HEK293 (cell line): ENCODE data around the gene STRIT1.

Experiments used
- CTCF ChIA-PET: fragments of 350-600 bp; formaldehyde crosslinking; extraction: SDS; loops from one replicate; lab custom pipeline; 2021; ENCODE audit warnings: antibody characterized with exemption; lab: Yijun Ruan, JAX
- POLR2A ChIA-PET: fragments of 300-600 bp; formaldehyde crosslinking; extraction: SDS; loops from one replicate; lab custom pipeline; 2020; ENCODE audit warnings: antibody characterized with exemption, inconsistent platforms; lab: Yijun Ruan, JAX
- H3K27ac ChIP-seq: fragments of 200-500 bp; sonication (Bioruptor generic); 2 replicates; pipeline ENCODE4 v1.5.1; 2014; ENCODE audit warnings: low read depth, low read length, control low read depth, inconsistent platforms; ENCODE audit errors: extremely low read depth
- H3K36me3 ChIP-seq, 2 experiments: fragments of 200-500 bp in 1 of 2; sonication (Bioruptor generic) in 1 of 2; 1 replicate in 1 of 2; 2 replicates in 1 of 2; pipeline ENCODE4 v1.5.1; 2014 to 2017; ENCODE audit warnings: inconsistent platforms in 2 of 2, low read length in 2 of 2; ENCODE audit not compliant: control insufficient read depth in 2 of 2, insufficient read depth in 1 of 2
- H3K4me1 ChIP-seq: fragments of 200-500 bp; sonication (Bioruptor generic); 2 replicates; pipeline ENCODE4 v1.5.1; 2014; ENCODE audit warnings: mild to moderate bottlenecking, low read length, inconsistent platforms; ENCODE audit not compliant: control insufficient read depth, insufficient read depth
- H3K4me3 ChIP-seq: 2 replicates; pipeline ENCODE4 v1.5.1; 2011; ENCODE audit warnings: low read depth, mild to moderate bottlenecking, control low read depth, low read length, moderate library complexity
- H3K9me3 ChIP-seq: fragments of 200-500 bp; sonication (Bioruptor generic); 2 replicates; pipeline ENCODE4 v1.5.1; 2014; ENCODE audit warnings: low read depth, low read length, inconsistent platforms; ENCODE audit not compliant: control insufficient read depth, insufficient read depth
- GLIS2 ChIP-seq: fragments of 450-650 bp; formaldehyde crosslinking; IDR thresholded peaks from 2 replicates; pipeline ENCODE4 v1.5.1; 2016; ENCODE audit warnings: missing biosample characterization, missing genetic modification characterization
- KLF8 ChIP-seq: fragments of 450-650 bp; formaldehyde crosslinking; IDR thresholded peaks from 2 replicates; pipeline ENCODE4 v1.5.1; 2016; ENCODE audit warnings: missing biosample characterization, missing genetic modification characterization
- OSR2 ChIP-seq: fragments of 450-650 bp; formaldehyde crosslinking; IDR thresholded peaks from 2 replicates; pipeline ENCODE4 v1.5.1; 2016; ENCODE audit warnings: missing biosample characterization, missing genetic modification characterization
- PATZ1 ChIP-seq: fragments of 450-650 bp; formaldehyde crosslinking; IDR thresholded peaks from 2 replicates; pipeline ENCODE4 v1.5.1; 2016; ENCODE audit warnings: missing biosample characterization, missing genetic modification characterization
- PRDM2 ChIP-seq: fragments of 450-650 bp; formaldehyde crosslinking; IDR thresholded peaks from 2 replicates; pipeline ENCODE4 v1.5.1; 2016; ENCODE audit warnings: missing biosample characterization, missing genetic modification characterization, borderline replicate concordance
- SETDB1 ChIP-seq: IDR thresholded peaks from one replicate; pipeline ENCODE4 v1.6.1; 2017; ENCODE audit warnings: mild to moderate bottlenecking, low read length, moderate library complexity, mixed read lengths; ENCODE audit not compliant: insufficient read length
- ZFHX2 ChIP-seq: fragments of 450-650 bp; formaldehyde crosslinking; conservative IDR thresholded peaks from 2 replicates; pipeline ENCODE4 v1.5.1; 2016; ENCODE audit warnings: missing biosample characterization, missing genetic modification characterization
- ZNF133 ChIP-seq: fragments of 450-650 bp; formaldehyde crosslinking; IDR thresholded peaks from 2 replicates; pipeline ENCODE4 v1.5.1; 2016; ENCODE audit warnings: missing biosample characterization, missing genetic modification characterization
- ZNF223 ChIP-seq: fragments of 450-650 bp; formaldehyde crosslinking; IDR thresholded peaks from 2 replicates; pipeline ENCODE4 v1.5.1; 2016; ENCODE audit warnings: missing biosample characterization, missing genetic modification characterization
- ZNF335 ChIP-seq: fragments of 450-650 bp; formaldehyde crosslinking; conservative IDR thresholded peaks from 2 replicates; pipeline ENCODE4 v1.5.1; 2016; ENCODE audit warnings: missing biosample characterization, missing genetic modification characterization
- ZNF555 ChIP-seq: fragments of 450-650 bp; formaldehyde crosslinking; conservative IDR thresholded peaks from 2 replicates; pipeline ENCODE4 v1.5.1; 2017; ENCODE audit warnings: missing biosample characterization, mild to moderate bottlenecking, missing genetic modification characterization, inconsistent platforms
- ZNF558 ChIP-seq: fragments of 450-650 bp; formaldehyde crosslinking; IDR thresholded peaks from 2 replicates; pipeline ENCODE4 v1.5.1; 2016; ENCODE audit warnings: missing biosample characterization, missing genetic modification characterization
- ZNF561 ChIP-seq: fragments of 450-650 bp; IDR thresholded peaks from 2 replicates; pipeline ENCODE4 v1.5.1; 2018; ENCODE audit warnings: missing biosample characterization, missing genetic modification characterization, borderline replicate concordance
- ZNF629 ChIP-seq: fragments of 450-650 bp; formaldehyde crosslinking; IDR thresholded peaks from 2 replicates; pipeline ENCODE4 v1.5.1; 2017; ENCODE audit warnings: missing biosample characterization, missing genetic modification characterization
- ZNF658 ChIP-seq: fragments of 450-650 bp; formaldehyde crosslinking; IDR thresholded peaks from 2 replicates; pipeline ENCODE4; 2016; ENCODE audit warnings: missing biosample characterization, missing genetic modification characterization
- ZNF701 ChIP-seq: fragments of 450-650 bp; formaldehyde crosslinking; IDR thresholded peaks from 2 replicates; pipeline ENCODE4 v1.5.1; 2016; ENCODE audit warnings: missing biosample characterization, missing genetic modification characterization
- ZNF792 ChIP-seq: fragments of 450-650 bp; formaldehyde crosslinking; IDR thresholded peaks from 2 replicates; pipeline ENCODE4 v1.5.1; 2016; ENCODE audit warnings: missing biosample characterization, missing genetic modification characterization
- ZNF837 ChIP-seq: fragments of 450-650 bp; formaldehyde crosslinking; IDR thresholded peaks from 2 replicates; pipeline ENCODE4 v1.5.1; 2016; ENCODE audit warnings: missing biosample characterization, missing genetic modification characterization
- ZNF843 ChIP-seq: fragments of 450-650 bp; formaldehyde crosslinking; IDR thresholded peaks from 2 replicates; pipeline ENCODE4 v1.5.1; 2016; ENCODE audit warnings: missing biosample characterization, missing genetic modification characterization
- TF ChIP-seq, protein P1 (sequence below): fragments of 450-650 bp; formaldehyde crosslinking; IDR thresholded peaks from 2 replicates; pipeline ENCODE4 v1.5.1; 2016; ENCODE audit warnings: missing biosample characterization, missing genetic modification characterization

Gene STRIT1

GRCh38 chr3:155286736-155287135, 6.7 kb downstream of the STRIT1 start:
- no peaks in the 10 kb centered on the region for H3K36me3 ChIP-seq
- no peaks in the 10 kb centered on the region for H3K4me1 ChIP-seq
- CTCF ChIA-PET: interaction anchor here (0.6 kb wide), 1 partner anchor 866 kb away, joined by 3 read pairs; no protein-coding TSS in a partner anchor
- H3K9me3 ChIP-seq: no peaks in the 10 kb centered on the region
- no peak for TF ChIP-seq OSR2 (tag by site-specific recombination)
- TF ChIP-seq ZNF701 (tag by site-specific recombination): no peak
- TF ChIP-seq GLIS2: no peak
- no peak for TF ChIP-seq ZNF133 (tag by site-specific recombination)
- TF ChIP-seq ZNF792: no peak
- no peak for TF ChIP-seq PATZ1 (tag by site-specific recombination)
- no peak for TF ChIP-seq ZNF561 (tag by site-specific recombination)
- TF ChIP-seq ZNF837 (tag by site-specific recombination): no peak
- TF ChIP-seq, protein P1, sequence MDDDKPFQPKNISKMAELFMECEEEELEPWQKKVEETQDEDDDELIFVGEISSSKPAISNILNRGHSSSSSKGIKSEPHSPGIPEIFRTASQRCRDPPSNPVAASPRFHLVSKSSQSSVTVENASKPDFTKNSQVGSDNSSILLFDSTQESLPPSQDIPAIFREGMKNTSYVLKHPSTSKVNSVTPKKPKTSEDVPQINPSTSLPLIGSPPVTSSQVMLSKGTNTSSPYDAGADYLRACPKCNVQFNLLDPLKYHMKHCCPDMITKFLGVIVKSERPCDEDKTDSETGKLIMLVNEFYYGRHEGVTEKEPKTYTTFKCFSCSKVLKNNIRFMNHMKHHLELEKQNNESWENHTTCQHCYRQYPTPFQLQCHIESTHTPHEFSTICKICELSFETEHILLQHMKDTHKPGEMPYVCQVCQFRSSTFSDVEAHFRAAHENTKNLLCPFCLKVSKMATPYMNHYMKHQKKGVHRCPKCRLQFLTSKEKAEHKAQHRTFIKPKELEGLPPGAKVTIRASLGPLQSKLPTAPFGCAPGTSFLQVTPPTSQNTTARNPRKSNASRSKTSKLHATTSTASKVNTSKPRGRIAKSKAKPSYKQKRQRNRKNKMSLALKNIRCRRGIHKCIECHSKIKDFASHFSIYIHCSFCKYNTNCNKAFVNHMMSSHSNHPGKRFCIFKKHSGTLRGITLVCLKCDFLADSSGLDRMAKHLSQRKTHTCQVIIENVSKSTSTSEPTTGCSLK (tag by site-specific recombination): no peak
- no peak for TF ChIP-seq PRDM2
- TF ChIP-seq ZNF223 (tag by site-specific recombination): no peak
- TF ChIP-seq ZNF843 (tag by site-specific recombination): no peak
- no peak for TF ChIP-seq ZNF555 (tag by site-specific recombination)
- no peak for TF ChIP-seq KLF8 (tag by site-specific recombination)
- TF ChIP-seq ZFHX2 (tag by site-specific recombination): no peak
- no peak for TF ChIP-seq ZNF658 (tag by site-specific recombination)
- no peak for TF ChIP-seq ZNF335 (tag by site-specific recombination)
- no peak for TF ChIP-seq SETDB1
- TF ChIP-seq ZNF629 (tag by site-specific recombination): no peak
- no peak for TF ChIP-seq ZNF558 (tag by site-specific recombination)
- TF ChIP-seq, all 188 proteins: peak for 0
- POLR2A ChIA-PET: no interaction called here
- Histone ChIP-seq H3K4me3 (no peak overlapping the region), H3K27ac (no peak overlapping the region)
